ENCODE measurements around the gene KIAA1671.

The KIAA1671 gene

GRCh38 chr22:25122136-25122764 is 169.7 kb downstream of the KIAA1671 start:
- Histone ChIP-seq H3K4me1 (ENCODE audit: control insufficient read depth, insufficient read depth, low read length) (peaks cover 4% of the 10 kb centered on the region), H3K27me3 (ENCODE audit: control insufficient read depth, insufficient read depth, low read length) (no peaks in the 10 kb centered on the region), H3K4me3 (ENCODE audit: low read depth, low read length) (no peak overlapping the region), H3K36me3 (ENCODE audit: control insufficient read depth, insufficient read depth, low read length) (no peaks in the 10 kb centered on the region), H3K9me3 (ENCODE audit: control insufficient read depth, insufficient read depth, low read length) (no peaks in the 10 kb centered on the region), H3K9ac (ENCODE audit: low read depth, low read length) (no peak overlapping the region)

- H3K36me3 ChIP-seq (ENCODE audit: control insufficient read depth, insufficient read depth, low read length), result no peaks in the 10 kb centered on the region
- no peaks in the 10 kb centered on the region for H3K27me3 ChIP-seq (ENCODE audit: control insufficient read depth, insufficient read depth, low read length)
- peaks cover 4% of the 10 kb centered on the region for H3K4me1 ChIP-seq (ENCODE audit: control insufficient read depth, insufficient read depth, low read length)
- H3K9me3 ChIP-seq (ENCODE audit: control insufficient read depth, insufficient read depth, low read length), result no peaks in the 10 kb centered on the region
- no peak overlapping the region for H3K4me3 ChIP-seq (ENCODE audit: low read depth, low read length)
- no peak overlapping the region for H3K9ac ChIP-seq (ENCODE audit: low read depth, low read length)
Observed at GRCh38 chr22:25123677-25124076, 171.2 kb downstream of the KIAA1671 start.

GRCh38 chr22:25125693-25126357 is 173.3 kb downstream of the KIAA1671 start:
- Histone ChIP-seq H3K27me3 (ENCODE audit: control insufficient read depth, insufficient read depth, low read length) (no peaks in the 10 kb centered on the region), H3K9ac (ENCODE audit: low read depth, low read length) (no peak overlapping the region), H3K9me3 (ENCODE audit: control insufficient read depth, insufficient read depth, low read length) (no peaks in the 10 kb centered on the region), H3K4me1 (ENCODE audit: control insufficient read depth, insufficient read depth, low read length) (no peaks in the 10 kb centered on the region), H3K36me3 (ENCODE audit: control insufficient read depth, insufficient read depth, low read length) (no peaks in the 10 kb centered on the region), H3K4me3 (ENCODE audit: low read depth, low read length) (no peak overlapping the region)

GRCh38 chr22:25126510-25126909 is 174.0 kb downstream of the KIAA1671 start:
- no peak overlapping the region for H3K9ac ChIP-seq (ENCODE audit: low read depth, low read length)
- no peaks in the 10 kb centered on the region for H3K9me3 ChIP-seq (ENCODE audit: control insufficient read depth, insufficient read depth, low read length)
- H3K27me3 ChIP-seq (ENCODE audit: control insufficient read depth, insufficient read depth, low read length), result no peaks in the 10 kb centered on the region
- H3K4me1 ChIP-seq (ENCODE audit: control insufficient read depth, insufficient read depth, low read length), result no peaks in the 10 kb centered on the region
- no peak overlapping the region for H3K4me3 ChIP-seq (ENCODE audit: low read depth, low read length)
- no peaks in the 10 kb centered on the region for H3K36me3 ChIP-seq (ENCODE audit: control insufficient read depth, insufficient read depth, low read length)

DNA sequence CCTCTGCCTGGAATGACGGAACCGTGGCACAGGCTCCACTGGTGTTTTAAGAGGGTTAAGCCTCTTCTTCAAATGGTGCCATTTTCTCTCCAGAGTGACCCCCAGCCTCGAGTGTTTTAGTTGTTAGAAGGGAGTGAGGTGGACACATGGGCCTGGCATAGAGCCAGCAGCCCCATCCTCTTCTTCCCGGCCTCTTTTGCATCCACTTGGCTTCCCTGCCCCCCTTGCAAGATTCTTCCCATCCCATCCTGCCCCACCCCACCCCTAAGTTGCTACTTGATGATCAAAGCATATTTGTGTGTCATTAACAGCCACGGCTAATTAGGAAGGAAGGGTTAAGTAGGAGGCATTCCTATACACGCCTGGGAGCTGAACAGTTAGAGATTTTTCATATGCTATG is 174.8 kb downstream of the KIAA1671 start:
- Histone ChIP-seq H3K27me3 (ENCODE audit: control insufficient read depth, insufficient read depth, low read length) (no peaks in the 10 kb centered on the region), H3K4me3 (ENCODE audit: low read depth, low read length) (no peak overlapping the region), H3K9ac (ENCODE audit: low read depth, low read length) (no peak overlapping the region), H3K9me3 (ENCODE audit: control insufficient read depth, insufficient read depth, low read length) (no peaks in the 10 kb centered on the region), H3K4me1 (ENCODE audit: control insufficient read depth, insufficient read depth, low read length) (no peaks in the 10 kb centered on the region), H3K36me3 (ENCODE audit: control insufficient read depth, insufficient read depth, low read length) (no peaks in the 10 kb centered on the region)

DNA sequence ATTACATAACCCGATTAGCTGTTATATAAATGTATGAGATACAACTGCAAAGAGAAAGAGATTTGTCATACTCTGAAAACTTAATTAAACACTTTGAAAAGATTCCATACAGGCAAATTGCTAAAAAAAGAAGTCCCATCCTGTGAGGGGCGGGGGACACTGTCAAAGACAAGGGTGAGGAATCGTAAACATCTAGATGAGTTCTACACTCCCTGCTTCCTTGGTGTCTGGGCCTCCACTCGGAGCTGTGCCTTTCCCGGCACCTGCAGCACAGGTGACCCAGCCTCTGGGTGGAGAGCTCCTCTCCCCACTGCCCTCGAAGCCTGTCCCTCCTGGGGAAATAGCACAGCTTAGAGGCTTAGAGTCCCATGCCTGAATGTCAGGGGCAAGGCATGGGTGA is 177.9 kb downstream of the KIAA1671 start:
- Histone ChIP-seq H3K9ac (ENCODE audit: low read depth, low read length) (no peak overlapping the region), H3K4me1 (ENCODE audit: control insufficient read depth, insufficient read depth, low read length) (peaks cover 3% of the 10 kb centered on the region), H3K9me3 (ENCODE audit: control insufficient read depth, insufficient read depth, low read length) (no peaks in the 10 kb centered on the region)

GRCh38 chr22:25131198-25131887 is 178.8 kb downstream of the KIAA1671 start:
- no peaks in the 10 kb centered on the region for H3K36me3 ChIP-seq (ENCODE audit: control insufficient read depth, insufficient read depth, low read length)
- no peak overlapping the region for H3K9ac ChIP-seq (ENCODE audit: low read depth, low read length)
- H3K9me3 ChIP-seq (ENCODE audit: control insufficient read depth, insufficient read depth, low read length), result no peaks in the 10 kb centered on the region
- no peaks in the 10 kb centered on the region for H3K27me3 ChIP-seq (ENCODE audit: control insufficient read depth, insufficient read depth, low read length)
- H3K4me1 ChIP-seq (ENCODE audit: control insufficient read depth, insufficient read depth, low read length), result peaks cover 3% of the 10 kb centered on the region
- H3K4me3 ChIP-seq (ENCODE audit: low read depth, low read length), result no peak overlapping the region

More for the DNA sequence above, 177.9 kb downstream of the KIAA1671 start:
- H3K27me3 ChIP-seq (ENCODE audit: control insufficient read depth, insufficient read depth, low read length), result no peaks in the 10 kb centered on the region
- H3K4me3 ChIP-seq (ENCODE audit: low read depth, low read length), result no peak overlapping the region
- H3K36me3 ChIP-seq (ENCODE audit: control insufficient read depth, insufficient read depth, low read length), result no peaks in the 10 kb centered on the region

DNA sequence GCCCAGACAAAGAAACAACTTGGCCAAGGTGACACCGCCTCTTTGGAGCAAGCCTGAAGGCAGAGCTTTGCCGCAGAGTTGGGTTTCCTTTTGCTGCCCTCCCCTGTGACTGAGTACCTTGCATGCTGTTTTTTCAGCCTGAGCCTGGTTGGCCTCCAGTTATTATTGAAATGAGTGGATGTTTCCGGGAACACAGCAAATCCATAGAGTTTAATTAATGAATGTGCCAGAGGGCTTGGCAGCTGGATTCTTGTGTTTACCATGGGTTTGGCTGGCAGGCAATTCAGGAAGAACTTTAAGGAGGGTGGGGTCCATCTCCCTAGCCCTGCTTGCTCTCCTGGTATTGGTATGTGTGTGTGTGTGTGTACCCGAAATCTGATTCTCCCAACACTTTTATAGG is 181.5 kb downstream of the KIAA1671 start:
- Histone ChIP-seq H3K9me3 (ENCODE audit: control insufficient read depth, insufficient read depth, low read length) (no peaks in the 10 kb centered on the region), H3K4me1 (ENCODE audit: control insufficient read depth, insufficient read depth, low read length) (peaks cover 3% of the 10 kb centered on the region), H3K4me3 (ENCODE audit: low read depth, low read length) (no peak overlapping the region), H3K9ac (ENCODE audit: low read depth, low read length) (no peak overlapping the region), H3K36me3 (ENCODE audit: control insufficient read depth, insufficient read depth, low read length) (no peaks in the 10 kb centered on the region), H3K27me3 (ENCODE audit: control insufficient read depth, insufficient read depth, low read length) (no peaks in the 10 kb centered on the region)

- Histone ChIP-seq H3K27me3 (ENCODE audit: control insufficient read depth, insufficient read depth, low read length) (no peaks in the 10 kb centered on the region), H3K9me3 (ENCODE audit: control insufficient read depth, insufficient read depth, low read length) (no peaks in the 10 kb centered on the region), H3K36me3 (ENCODE audit: control insufficient read depth, insufficient read depth, low read length) (no peaks in the 10 kb centered on the region), H3K9ac (ENCODE audit: low read depth, low read length) (no peak overlapping the region), H3K4me1 (ENCODE audit: control insufficient read depth, insufficient read depth, low read length) (peaks cover 3% of the 10 kb centered on the region), H3K4me3 (ENCODE audit: low read depth, low read length) (no peak overlapping the region)
Observed at GRCh38 chr22:25134451-25134850, 181.9 kb downstream of the KIAA1671 start.

DNA sequence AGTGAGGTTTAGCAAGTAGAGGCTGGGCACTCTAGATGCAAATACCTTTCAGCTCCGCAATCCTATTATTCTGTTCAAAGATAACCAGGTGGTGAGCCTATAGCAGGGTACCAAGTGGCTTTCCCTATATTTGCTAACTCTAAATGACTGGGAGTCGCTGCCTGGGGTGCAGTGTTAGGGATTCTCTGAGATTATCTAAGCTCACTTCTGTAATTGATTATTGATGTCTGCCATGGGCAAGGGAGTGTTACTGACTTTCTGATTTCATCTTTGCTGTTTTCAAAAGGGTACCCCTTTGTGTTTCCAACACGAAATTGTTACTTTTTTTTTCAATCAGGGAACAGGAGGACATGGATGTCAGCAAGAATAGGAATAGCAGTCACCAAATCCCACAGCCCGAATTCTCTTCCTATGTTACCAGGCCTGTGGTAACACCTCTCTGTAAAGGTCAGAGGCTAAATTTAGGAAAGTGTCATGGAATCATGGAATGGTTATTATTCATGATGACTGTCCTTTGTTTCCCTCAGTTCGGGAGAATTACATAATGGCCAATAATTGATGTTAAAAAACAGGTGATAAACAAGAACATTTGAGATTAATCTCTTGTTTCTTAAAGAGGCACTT is 184.5 kb downstream of the KIAA1671 start:
- Histone ChIP-seq H3K9me3 (ENCODE audit: control insufficient read depth, insufficient read depth, low read length) (no peaks in the 10 kb centered on the region), H3K36me3 (ENCODE audit: control insufficient read depth, insufficient read depth, low read length) (no peaks in the 10 kb centered on the region), H3K9ac (ENCODE audit: low read depth, low read length) (no peak overlapping the region), H3K4me3 (ENCODE audit: low read depth, low read length) (no peak overlapping the region), H3K27me3 (ENCODE audit: control insufficient read depth, insufficient read depth, low read length) (no peaks in the 10 kb centered on the region), H3K4me1 (ENCODE audit: control insufficient read depth, insufficient read depth, low read length) (peaks cover 3% of the 10 kb centered on the region)

GRCh38 chr22:25137577-25138525 is 185.3 kb downstream of the KIAA1671 start:
- H3K9me3 ChIP-seq (ENCODE audit: control insufficient read depth, insufficient read depth, low read length), result no peaks in the 10 kb centered on the region
- no peaks in the 10 kb centered on the region for H3K36me3 ChIP-seq (ENCODE audit: control insufficient read depth, insufficient read depth, low read length)

More at GRCh38 chr22:25137577-25138525, 185.3 kb downstream of the KIAA1671 start:
- H3K9ac ChIP-seq (ENCODE audit: low read depth, low read length), result no peak overlapping the region
- no peak overlapping the region for H3K4me3 ChIP-seq (ENCODE audit: low read depth, low read length)
- peaks cover 3% of the 10 kb centered on the region for H3K4me1 ChIP-seq (ENCODE audit: control insufficient read depth, insufficient read depth, low read length)
- no peaks in the 10 kb centered on the region for H3K27me3 ChIP-seq (ENCODE audit: control insufficient read depth, insufficient read depth, low read length)
